H9 (cell line): Measurements from ENCODE around the gene NUP188. TPM values are rescaled to one million over a fixed set of nuclear protein-coding genes. Genes with fewer than 3 reads are reported as not detected.
A peak's percentile ranks its signal among the peaks of the same experiment; 100 is the strongest.

Source experiments
- DNase-seq: peaks from one replicate; pipeline ENCODE4 v3.0.0-alpha.2; 2017
- H2AFZ ChIP-seq: one replicate; pipeline ENCODE4 v1.6.1; 2013; ENCODE audit warnings: mild to moderate bottlenecking, low read length, control low read depth, moderate library complexity
- H2AK5ac ChIP-seq: 2 replicates; pipeline ENCODE4 v1.6.1; 2013; ENCODE audit warnings: low read length, control low read depth, mixed read lengths; ENCODE audit not compliant: insufficient read length
- H2BK120ac ChIP-seq: one replicate; pipeline ENCODE4 v1.6.1; 2013; ENCODE audit warnings: low read depth, mild to moderate bottlenecking, low read length, control low read depth, inconsistent platforms; ENCODE audit not compliant: poor library complexity, severe bottlenecking
- H2BK12ac ChIP-seq: 2 replicates; pipeline ENCODE4 v1.6.1; 2013; ENCODE audit warnings: low read length, control low read depth, mixed read lengths, low read depth; ENCODE audit not compliant: insufficient read length
- H2BK15ac ChIP-seq: 2 replicates; pipeline ENCODE4 v1.6.1; 2013; ENCODE audit warnings: low read depth, low read length, control low read depth
- H2BK20ac ChIP-seq: one replicate; pipeline ENCODE4 v1.6.1; 2013; ENCODE audit warnings: low read depth, mild to moderate bottlenecking, low read length, control low read depth, inconsistent platforms; ENCODE audit not compliant: poor library complexity, severe bottlenecking
- H2BK5ac ChIP-seq: 2 replicates; pipeline ENCODE4 v1.6.1; 2013; ENCODE audit warnings: low read length, control low read depth, mixed read lengths; ENCODE audit not compliant: insufficient read length
- H3K14ac ChIP-seq: 2 replicates; pipeline ENCODE4 v1.6.1; 2013; ENCODE audit warnings: low read length, control low read depth; ENCODE audit not compliant: insufficient read depth
- H3K18ac ChIP-seq: 2 replicates; pipeline ENCODE4 v1.6.1; 2013; ENCODE audit warnings: low read depth, mild to moderate bottlenecking, mixed read lengths, low read length, control low read depth; ENCODE audit not compliant: insufficient read length
- H3K23ac ChIP-seq: 2 replicates; pipeline ENCODE4 v1.6.1; 2013; ENCODE audit warnings: low read length, control low read depth, mixed read lengths, low read depth; ENCODE audit not compliant: insufficient read length
- H3K23me2 ChIP-seq: 2 replicates; pipeline ENCODE4 v1.6.1; 2013; ENCODE audit warnings: low read depth, mild to moderate bottlenecking, mixed read lengths, low read length, control low read depth; ENCODE audit not compliant: insufficient read length, poor library complexity, severe bottlenecking
- H3K27ac ChIP-seq: 2 replicates; pipeline ENCODE4 v1.5.1; 2013; ENCODE audit warnings: low read length, control low read depth, mixed read lengths, low read depth; ENCODE audit not compliant: insufficient read length
- H3K27me3 ChIP-seq: 2 replicates; pipeline ENCODE4 v1.6.1; 2013; ENCODE audit warnings: low read length, control low read depth, inconsistent platforms; ENCODE audit not compliant: insufficient read depth
- H3K4ac ChIP-seq: 2 replicates; pipeline ENCODE4 v1.6.1; 2013; ENCODE audit warnings: low read depth, mild to moderate bottlenecking, control low read depth, inconsistent platforms, low read length, moderate library complexity
- H3K4me1 ChIP-seq: 2 replicates; pipeline ENCODE4 v1.6.1; 2013; ENCODE audit warnings: low read length, control low read depth, inconsistent platforms; ENCODE audit not compliant: insufficient read depth
- H3K4me2 ChIP-seq: 2 replicates; pipeline ENCODE4 v1.6.1; 2013; ENCODE audit warnings: low read length, control low read depth, mixed read lengths; ENCODE audit not compliant: insufficient read length, insufficient read depth
- H3K56ac ChIP-seq: 2 replicates; pipeline ENCODE4 v1.6.1; 2013; ENCODE audit warnings: low read depth, mild to moderate bottlenecking, mixed read lengths, low read length, control low read depth; ENCODE audit not compliant: insufficient read length
- H3K79me1 ChIP-seq: 2 replicates; pipeline ENCODE4 v1.6.1; 2013; ENCODE audit warnings: low read depth, mild to moderate bottlenecking, moderate library complexity, low read length, control low read depth, inconsistent platforms; ENCODE audit not compliant: insufficient read depth, poor library complexity, severe bottlenecking
- H3K79me2 ChIP-seq: 2 replicates; pipeline ENCODE4 v1.6.1; 2013; ENCODE audit warnings: low read length, control low read depth, inconsistent platforms; ENCODE audit not compliant: insufficient read depth
- H3K9ac ChIP-seq: 2 replicates; pipeline ENCODE4 v1.6.1; 2013; ENCODE audit warnings: low read length, control low read depth, mixed read lengths; ENCODE audit not compliant: insufficient read length; ENCODE audit errors: extremely low read depth
- H3K9me3 ChIP-seq: one replicate; pipeline ENCODE4 v1.6.1; 2013; ENCODE audit warnings: low read depth, low read length, inconsistent platforms; ENCODE audit not compliant: control insufficient read depth
- H3T11ph ChIP-seq: one replicate; pipeline ENCODE4 v1.6.1; 2013; ENCODE audit warnings: mild to moderate bottlenecking, low read length, control low read depth, inconsistent platforms
- H4K20me1 ChIP-seq: one replicate; pipeline ENCODE4 v1.6.1; 2013; ENCODE audit not compliant: control insufficient read depth, insufficient read length, insufficient read depth
- H4K5ac ChIP-seq: 2 replicates; pipeline ENCODE4 v1.6.1; 2013; ENCODE audit warnings: low read depth, mild to moderate bottlenecking, mixed read lengths, low read length, control low read depth; ENCODE audit not compliant: insufficient read length
- H4K8ac ChIP-seq: replicated peaks from 2 replicates; pipeline ENCODE4 v1.6.1; 2013; ENCODE audit warnings: low read length, control low read depth, mixed read lengths, low read depth; ENCODE audit not compliant: insufficient read length
- H4K91ac ChIP-seq: 2 replicates; pipeline ENCODE4 v1.6.1; 2013; ENCODE audit warnings: low read depth, mild to moderate bottlenecking, moderate library complexity, mixed read lengths, low read length, control low read depth; ENCODE audit not compliant: insufficient read length
- H3K27ac Mint-ChIP-seq, 3 experiments: 2 replicates in 2 of 3; 3 replicates in 1 of 3; pipeline ENCODE4 v1.8.0; 2020 to 2021; ENCODE audit warnings: mixed read lengths in 3 of 3, mild to moderate bottlenecking in 1 of 3, moderate library complexity in 1 of 3
- H3K27me3 Mint-ChIP-seq: 2 replicates; pipeline ENCODE4 v1.8.0; 2021; ENCODE audit warnings: low read depth, mild to moderate bottlenecking, moderate library complexity, mixed read lengths
- H3K36me3 Mint-ChIP-seq, 3 experiments: 2 replicates in 2 of 3; 3 replicates in 1 of 3; pipeline ENCODE4 v1.8.0; 2020 to 2021; ENCODE audit warnings: low read depth in 3 of 3, mixed read lengths in 3 of 3; ENCODE audit not compliant: insufficient read depth in 1 of 3
- H3K4me1 Mint-ChIP-seq, 2 experiments: 2 replicates each; pipeline ENCODE4 v1.8.0; 2020; ENCODE audit warnings: mixed read lengths in 2 of 2
- H3K4me3 Mint-ChIP-seq, 2 experiments: 2 replicates in 1 of 2; 3 replicates in 1 of 2; pipeline ENCODE4 v1.8.0; 2020 to 2021; ENCODE audit warnings: mild to moderate bottlenecking in 2 of 2, mixed read lengths in 2 of 2, moderate library complexity in 1 of 2
- H3K9me3 Mint-ChIP-seq, 2 experiments: 2 replicates in 1 of 2; 3 replicates in 1 of 2; pipeline ENCODE4 v1.8.0; 2020; ENCODE audit warnings: mild to moderate bottlenecking in 2 of 2, mixed read lengths in 2 of 2, moderate library complexity in 1 of 2
- WGBS: extraction: QIAGEN DNeasy Blood & Tissue Kit; methylation state at CpG from one replicate; pipeline ENCODE4 v1.1.7; 2013; ENCODE audit warnings: missing lambda C conversion rate, low lambda C conversion rate, mixed read lengths; ENCODE audit not compliant: insufficient read length; ENCODE audit errors: extremely low coverage; 5-methylcytosine and 5-hydroxymethylcytosine counted together
- total RNA-seq: library from RNA; stranded (reverse); gene quantifications from 2 replicates; pipeline ENCODE4 v1.2.1, GENCODE V29; 2021
- TF ChIP-seq, protein P1 (sequence below): fragments of 200-600 bp; sonication (generic); conservative IDR thresholded peaks from 3 replicates; pipeline ENCODE4 v1.8.0; 2021; ENCODE audit warnings: antibody characterized with exemption, mild to moderate bottlenecking

Gene NUP188
- total RNA-seq, 1 experiment from 2014 or later, result 101 TPM

- Histone ChIP-seq H2AFZ (no peak overlapping the region), H3K23me2 (no peaks in the 10 kb centered on the region), H3K4ac (no peak overlapping the region), H3K79me1 (no peaks in the 10 kb centered on the region), H3K56ac (no peak overlapping the region), H2BK20ac (no peak overlapping the region), H3K9me3 (no peaks in the 10 kb centered on the region), H3K18ac (no peak overlapping the region), H3K4me2 (no peak overlapping the region), H3K9ac (no peak overlapping the region), H2BK5ac (no peak overlapping the region), H3K4me1 (no peaks in the 10 kb centered on the region), H3K79me2 (no peaks in the 10 kb centered on the region), H4K8ac (no peak overlapping the region), H2AK5ac (no peak overlapping the region), H3K23ac (no peak overlapping the region), H3T11ph (no peak overlapping the region), H3K27ac (no peak overlapping the region), H4K91ac (no peak overlapping the region), H2BK12ac (no peak overlapping the region), H4K20me1 (no peaks in the 10 kb centered on the region), H3K27me3 (no peaks in the 10 kb centered on the region), H2BK15ac (no peak overlapping the region), H2BK120ac (no peak overlapping the region), H3K14ac (no peak overlapping the region), H4K5ac (no peak overlapping the region)
- Mint-ChIP-seq H3K9me3 (no peaks in the 10 kb centered on the region), H3K27ac (peak overlapping the region in 1 of 3 experiments; percentile 86; a peak in 2 of 7 replicates), H3K36me3 (peaks cover 26 to 71% (median 45%) of the 10 kb centered on the region in 3 experiments; a peak in 6 of 7 replicates), H3K4me1 (peaks cover 0 to 5% of the 10 kb centered on the region in 2 experiments; a peak in 1 of 4 replicates), H3K27me3 (no peaks in the 10 kb centered on the region; the same call in 1 of the 2 replicates), H3K4me3 (no peak overlapping the region)
- TF ChIP-seq, protein P1, sequence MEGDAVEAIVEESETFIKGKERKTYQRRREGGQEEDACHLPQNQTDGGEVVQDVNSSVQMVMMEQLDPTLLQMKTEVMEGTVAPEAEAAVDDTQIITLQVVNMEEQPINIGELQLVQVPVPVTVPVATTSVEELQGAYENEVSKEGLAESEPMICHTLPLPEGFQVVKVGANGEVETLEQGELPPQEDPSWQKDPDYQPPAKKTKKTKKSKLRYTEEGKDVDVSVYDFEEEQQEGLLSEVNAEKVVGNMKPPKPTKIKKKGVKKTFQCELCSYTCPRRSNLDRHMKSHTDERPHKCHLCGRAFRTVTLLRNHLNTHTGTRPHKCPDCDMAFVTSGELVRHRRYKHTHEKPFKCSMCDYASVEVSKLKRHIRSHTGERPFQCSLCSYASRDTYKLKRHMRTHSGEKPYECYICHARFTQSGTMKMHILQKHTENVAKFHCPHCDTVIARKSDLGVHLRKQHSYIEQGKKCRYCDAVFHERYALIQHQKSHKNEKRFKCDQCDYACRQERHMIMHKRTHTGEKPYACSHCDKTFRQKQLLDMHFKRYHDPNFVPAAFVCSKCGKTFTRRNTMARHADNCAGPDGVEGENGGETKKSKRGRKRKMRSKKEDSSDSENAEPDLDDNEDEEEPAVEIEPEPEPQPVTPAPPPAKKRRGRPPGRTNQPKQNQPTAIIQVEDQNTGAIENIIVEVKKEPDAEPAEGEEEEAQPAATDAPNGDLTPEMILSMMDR, result no peak
- no CpG with 5 or more reads among the region's 18 CpGs for WGBS
- no peak for DNase-seq
These were observed 60.4 kb downstream of the NUP188 start for GRCh38 chr9:129007766-129008468.
